Thoracic aorta (tissue), 2 donors: ENCODE measurements around the gene WT1. TPM values are rescaled to one million over a fixed set of nuclear protein-coding genes. Genes with fewer than 3 reads are reported as not detected.

Source experiments
- ATAC-seq: fragments of 150-250 bp; one replicate; pipeline ENCODE4 v1.8.0; 2017; ENCODE audit warnings: low read depth; ENCODE audit not compliant: insufficient number of reproducible peaks, low FRiP score
- DNase-seq: peaks from one replicate; pipeline ENCODE4 v3.0.0-alpha.2; 2020; ENCODE audit warnings: low spot score
- H3K27ac ChIP-seq, 2 donors: fragments of 200-600 bp; sonication (generic); 1 replicate in 1 of 2; 2 replicates in 1 of 2; pipeline ENCODE4 v1.5.1; 2016; ENCODE audit warnings: mild to moderate bottlenecking in 2 of 2, moderate library complexity in 2 of 2
- H3K27me3 ChIP-seq: fragments of 200-600 bp; sonication (generic); replicated peaks from 2 replicates; pipeline ENCODE4 v1.6.0; 2016; ENCODE audit warnings: mild to moderate bottlenecking; ENCODE audit not compliant: insufficient read depth
- H3K36me3 ChIP-seq: fragments of 200-600 bp; sonication (generic); one replicate; pipeline ENCODE4 v1.5.1; 2016
- H3K4me1 ChIP-seq, 2 donors: fragments of 200-600 bp; sonication (generic); 1 replicate in 1 of 2; 2 replicates in 1 of 2; pipeline versions ENCODE4 v1.5.1 to v1.6.0; 2016; ENCODE audit warnings: low read depth in 2 of 2, mild to moderate bottlenecking in 1 of 2; ENCODE audit not compliant: control insufficient read depth in 1 of 2
- H3K4me3 ChIP-seq: fragments of 200-600 bp; sonication (generic); 2 replicates; pipeline ENCODE4 v1.5.1; 2016; ENCODE audit warnings: mild to moderate bottlenecking
- H3K9me3 ChIP-seq: fragments of 200-600 bp; sonication (generic); 2 replicates; pipeline ENCODE4 v1.5.1; 2016
- total RNA-seq, 2 donors: library from RNA; depleted of rRNA; stranded (reverse); fragments of >200 nt; gene quantifications; one replicate each; pipeline versions ENCODE4 v1.1.0 to v1.2.3, GENCODE V29; 2016
- TF ChIP-seq, protein P1 (sequence below): fragments of 200-600 bp; sonication (generic); IDR thresholded peaks from one replicate; pipeline ENCODE4 v1.5.1; 2019; ENCODE audit warnings: antibody characterized with exemption

Gene WT1
- total RNA-seq, 2 donors from 2014 or later: 1.1 TPM; not detected in 1

DNA sequence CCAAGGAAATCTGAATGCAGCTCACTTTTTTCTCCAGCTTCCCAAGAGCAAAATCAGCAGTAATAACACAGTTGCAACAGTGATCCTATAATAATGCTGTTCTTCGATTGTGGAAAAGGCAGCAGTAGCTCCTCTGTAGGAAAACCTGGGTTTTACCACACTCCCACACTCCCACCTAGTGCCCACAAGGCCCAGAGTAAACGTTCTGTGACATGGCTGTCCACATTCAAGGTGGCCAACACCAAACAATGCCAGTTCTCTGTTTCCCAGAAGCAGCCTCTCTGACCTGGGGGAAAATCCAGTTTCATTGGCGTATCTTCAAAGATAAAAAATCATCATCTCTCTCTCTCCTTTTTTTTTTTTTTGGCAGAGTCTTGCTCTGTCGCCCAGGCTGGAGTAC, 40.2 kb downstream of the WT1 start:
- H3K9me3 ChIP-seq: no peaks in the 10 kb centered on the region
- H3K4me3 ChIP-seq: no peak overlapping the region
- H3K36me3 ChIP-seq: no peaks in the 10 kb centered on the region
- ATAC-seq (no peak), DNase-seq (no peak)
- TF ChIP-seq, protein P1, sequence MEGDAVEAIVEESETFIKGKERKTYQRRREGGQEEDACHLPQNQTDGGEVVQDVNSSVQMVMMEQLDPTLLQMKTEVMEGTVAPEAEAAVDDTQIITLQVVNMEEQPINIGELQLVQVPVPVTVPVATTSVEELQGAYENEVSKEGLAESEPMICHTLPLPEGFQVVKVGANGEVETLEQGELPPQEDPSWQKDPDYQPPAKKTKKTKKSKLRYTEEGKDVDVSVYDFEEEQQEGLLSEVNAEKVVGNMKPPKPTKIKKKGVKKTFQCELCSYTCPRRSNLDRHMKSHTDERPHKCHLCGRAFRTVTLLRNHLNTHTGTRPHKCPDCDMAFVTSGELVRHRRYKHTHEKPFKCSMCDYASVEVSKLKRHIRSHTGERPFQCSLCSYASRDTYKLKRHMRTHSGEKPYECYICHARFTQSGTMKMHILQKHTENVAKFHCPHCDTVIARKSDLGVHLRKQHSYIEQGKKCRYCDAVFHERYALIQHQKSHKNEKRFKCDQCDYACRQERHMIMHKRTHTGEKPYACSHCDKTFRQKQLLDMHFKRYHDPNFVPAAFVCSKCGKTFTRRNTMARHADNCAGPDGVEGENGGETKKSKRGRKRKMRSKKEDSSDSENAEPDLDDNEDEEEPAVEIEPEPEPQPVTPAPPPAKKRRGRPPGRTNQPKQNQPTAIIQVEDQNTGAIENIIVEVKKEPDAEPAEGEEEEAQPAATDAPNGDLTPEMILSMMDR: no peak
- H3K27me3 ChIP-seq: no peaks in the 10 kb centered on the region
- H3K27ac ChIP-seq: no peak overlapping the region
- no peaks in the 10 kb centered on the region for H3K4me1 ChIP-seq

DNA sequence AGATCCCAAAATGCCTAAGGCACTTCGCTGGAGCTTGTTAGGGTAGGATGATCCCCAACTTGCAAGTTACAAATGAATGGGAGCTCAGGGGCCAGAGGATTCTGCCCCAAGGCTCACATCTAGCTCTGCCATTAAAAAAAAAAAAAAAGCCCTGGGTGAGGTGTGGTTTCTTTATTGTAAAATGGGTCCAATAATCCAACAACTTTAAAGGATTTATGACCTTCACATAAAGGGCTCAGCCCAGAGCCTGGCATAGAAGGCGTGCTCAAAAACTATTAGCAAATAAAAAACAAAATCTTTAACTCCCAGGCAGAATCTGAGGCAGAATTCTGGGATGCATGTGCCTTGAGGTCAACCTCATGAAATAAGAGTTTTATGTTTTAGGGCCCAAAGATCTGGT, 42.5 kb downstream of the WT1 start:
- TF ChIP-seq, protein P1: no peak
- H3K4me3 ChIP-seq: no peak overlapping the region
- H3K9me3 ChIP-seq: no peaks in the 10 kb centered on the region
- H3K4me1 ChIP-seq: no peaks in the 10 kb centered on the region
- DNase-seq (no peak), ATAC-seq (no peak)
- H3K36me3 ChIP-seq: no peaks in the 10 kb centered on the region
- H3K27me3 ChIP-seq: no peaks in the 10 kb centered on the region
- no peak overlapping the region for H3K27ac ChIP-seq

DNA sequence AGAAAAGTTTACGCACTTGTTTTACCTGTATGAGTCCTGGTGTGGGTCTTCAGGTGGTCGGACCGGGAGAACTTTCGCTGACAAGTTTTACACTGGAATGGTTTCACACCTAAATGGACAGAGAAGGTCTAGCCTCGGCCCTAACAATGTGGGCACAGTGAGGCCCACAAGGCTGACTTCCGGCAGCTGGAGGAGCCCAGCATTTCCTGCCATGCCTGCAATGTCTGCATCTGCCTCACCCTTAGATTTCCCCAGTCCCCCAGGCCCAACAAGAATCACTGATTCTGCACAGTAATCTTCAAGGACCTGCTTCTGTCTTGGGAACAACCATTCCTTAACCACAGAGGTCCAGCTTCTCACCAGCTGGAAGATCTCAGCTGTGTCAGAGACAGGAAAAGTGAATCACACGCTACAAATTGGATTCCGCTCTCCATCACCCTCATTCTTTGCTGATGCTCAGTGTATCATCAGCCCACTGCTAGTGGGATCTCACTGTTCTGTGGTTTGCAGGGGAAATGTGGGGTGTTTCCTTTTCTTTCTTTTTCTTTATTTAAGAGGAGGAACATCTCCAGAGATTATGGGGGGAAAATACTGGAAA, 43.3 kb downstream of the WT1 start:
- no peak for DNase-seq
- H3K4me3 ChIP-seq: no peak overlapping the region
- TF ChIP-seq, protein P1: no peak
- no peaks in the 10 kb centered on the region for H3K9me3 ChIP-seq
- H3K27ac ChIP-seq: no peak overlapping the region
- no peaks in the 10 kb centered on the region for H3K27me3 ChIP-seq
- H3K4me1 ChIP-seq: no peaks in the 10 kb centered on the region
- no peaks in the 10 kb centered on the region for H3K36me3 ChIP-seq
- ATAC-seq: no peak

DNA sequence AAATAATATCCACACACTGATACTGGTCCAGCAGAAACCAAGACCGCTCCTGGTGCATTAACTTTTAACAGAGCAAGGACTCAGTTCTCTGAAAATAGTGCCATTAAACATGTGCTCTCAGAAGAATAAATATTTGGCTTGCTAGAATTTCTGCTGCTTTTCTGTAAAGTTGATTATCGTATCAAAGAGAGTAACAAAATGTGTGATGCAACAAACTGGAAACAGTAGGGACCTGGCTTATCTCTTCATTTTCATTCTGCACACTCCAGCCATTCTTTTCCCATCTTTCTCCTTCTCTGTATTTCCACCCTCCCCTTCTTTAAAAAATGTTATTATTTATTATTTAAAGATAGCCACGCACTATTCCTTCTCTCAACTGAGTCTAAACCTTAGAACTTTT, 43.9 kb downstream of the WT1 start:
- TF ChIP-seq, protein P1: no peak
- ATAC-seq (no peak), DNase-seq (no peak)
- H3K4me3 ChIP-seq: no peak overlapping the region
- H3K4me1 ChIP-seq: no peaks in the 10 kb centered on the region
- no peaks in the 10 kb centered on the region for H3K36me3 ChIP-seq
- H3K27me3 ChIP-seq: no peaks in the 10 kb centered on the region
- no peaks in the 10 kb centered on the region for H3K9me3 ChIP-seq
- no peak overlapping the region for H3K27ac ChIP-seq

DNA sequence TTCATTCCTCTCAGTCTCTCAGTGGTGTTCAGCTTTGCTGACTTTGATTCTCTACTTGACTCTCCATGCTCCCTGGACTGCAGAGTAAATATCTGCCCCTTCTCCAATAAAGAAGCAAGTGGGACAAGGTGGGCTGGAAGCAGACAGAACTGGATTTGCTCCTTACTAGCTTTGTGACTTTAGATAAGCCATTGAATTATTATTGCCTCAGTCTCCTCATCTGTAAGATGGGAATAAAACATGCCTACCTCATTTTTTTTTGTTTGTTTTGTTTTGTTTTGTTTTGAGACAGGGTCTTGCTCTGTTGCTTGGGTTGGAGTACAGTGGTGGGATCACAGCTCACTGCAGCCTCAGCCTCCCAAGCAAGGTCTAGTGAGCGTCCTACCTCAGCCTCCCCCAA, 44.6 kb downstream of the WT1 start:
- no peak for DNase-seq
- no peaks in the 10 kb centered on the region for H3K36me3 ChIP-seq
- no peak overlapping the region for H3K4me3 ChIP-seq
- H3K27ac ChIP-seq: no peak overlapping the region
- no peaks in the 10 kb centered on the region for H3K9me3 ChIP-seq
- TF ChIP-seq, protein P1: no peak
- H3K4me1 ChIP-seq: no peaks in the 10 kb centered on the region
- ATAC-seq: no peak
- H3K27me3 ChIP-seq: no peaks in the 10 kb centered on the region
